ENCODE results near the gene NEGR1.
A peak's percentile ranks its signal among the peaks of the same experiment; 100 is the strongest.

NEGR1 gene

DNA sequence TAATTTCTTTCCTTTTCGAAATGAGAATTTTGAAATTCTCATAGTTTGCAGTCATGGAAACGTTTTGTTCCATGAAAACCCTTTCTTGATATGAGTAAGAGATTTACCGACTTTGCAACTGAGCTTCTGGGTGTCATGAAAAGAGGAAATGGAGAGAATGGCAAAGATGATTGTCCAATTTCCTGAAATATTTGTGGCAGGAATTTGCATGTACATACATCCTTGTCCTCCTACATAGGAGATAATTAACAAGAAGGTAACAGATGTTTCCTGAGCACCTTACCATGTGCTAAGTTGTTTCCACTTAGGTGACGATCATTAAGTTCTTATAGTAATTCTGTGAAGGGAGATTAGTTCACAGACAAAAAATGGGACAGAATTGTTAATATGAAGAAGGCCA lies 170.7 kb downstream of the NEGR1 start:
- DNase-seq: peak; percentile 94

- DNase-seq: peak; percentile 68
Observed at GRCh38 chr1:72109916-72110315, 172.4 kb downstream of the NEGR1 start.

GRCh38 chr1:72105201-72105600 lies 177.1 kb downstream of the NEGR1 start:
- DNase-seq: no peak

DNA sequence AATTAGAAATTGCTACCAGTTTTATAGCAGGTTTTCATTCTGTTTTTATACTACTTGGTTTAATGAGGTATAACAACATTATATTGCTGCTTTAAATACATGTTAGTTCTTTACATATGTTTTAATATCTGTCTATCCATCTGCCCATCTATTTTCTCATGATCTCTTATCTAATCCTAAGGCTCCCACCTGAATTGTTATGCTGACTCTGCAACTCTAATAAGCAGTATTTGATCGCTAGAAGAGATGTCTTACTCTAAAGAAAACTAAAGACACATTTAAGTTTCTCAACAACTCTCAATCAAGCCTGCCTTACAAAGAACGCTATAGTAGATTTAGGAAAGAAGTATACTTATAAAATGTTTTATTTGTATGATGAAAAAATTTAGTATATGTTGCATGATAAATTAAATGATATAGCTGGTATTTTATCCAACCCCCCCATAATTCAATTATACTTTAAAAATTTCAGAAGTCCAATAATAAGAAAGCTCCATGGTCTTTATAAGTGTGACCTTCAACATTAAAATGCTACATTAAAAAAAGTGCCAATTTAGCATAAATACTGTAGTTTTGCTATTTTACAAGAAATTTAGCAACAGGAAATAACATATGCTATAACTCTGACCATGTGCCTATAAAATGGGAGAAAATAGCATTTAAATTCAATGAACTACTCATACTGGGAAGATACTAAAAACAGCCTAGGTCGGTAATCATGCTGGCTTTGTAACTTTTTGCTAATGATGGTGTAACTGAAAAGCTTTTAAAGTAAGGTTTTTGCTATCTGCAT lies 180.3 kb downstream of the NEGR1 start:
- DNase-seq: peak; percentile 3

DNA sequence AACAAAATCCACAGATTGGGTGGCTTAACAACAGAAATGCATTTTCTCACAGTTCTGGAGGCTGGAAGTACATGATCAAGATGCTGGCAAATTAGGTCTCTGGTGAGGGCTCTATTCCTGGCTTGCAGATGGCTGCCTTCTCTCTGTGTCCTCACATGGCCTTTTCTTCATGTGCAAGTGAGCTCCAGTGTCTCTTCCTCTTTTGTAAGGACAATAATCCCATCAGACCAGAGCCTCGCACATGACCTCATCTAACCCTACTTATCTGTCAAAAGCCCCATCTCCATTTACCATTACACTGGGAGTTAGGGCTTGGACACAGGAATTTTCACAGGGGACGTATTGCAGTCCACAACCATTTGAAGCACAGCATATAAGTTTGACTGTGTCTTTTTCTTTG lies 181.6 kb downstream of the NEGR1 start:
- DNase-seq: peak; percentile 95

GRCh38 chr1:72097851-72098570 lies 184.3 kb downstream of the NEGR1 start:
- DNase-seq: no peak

DNA sequence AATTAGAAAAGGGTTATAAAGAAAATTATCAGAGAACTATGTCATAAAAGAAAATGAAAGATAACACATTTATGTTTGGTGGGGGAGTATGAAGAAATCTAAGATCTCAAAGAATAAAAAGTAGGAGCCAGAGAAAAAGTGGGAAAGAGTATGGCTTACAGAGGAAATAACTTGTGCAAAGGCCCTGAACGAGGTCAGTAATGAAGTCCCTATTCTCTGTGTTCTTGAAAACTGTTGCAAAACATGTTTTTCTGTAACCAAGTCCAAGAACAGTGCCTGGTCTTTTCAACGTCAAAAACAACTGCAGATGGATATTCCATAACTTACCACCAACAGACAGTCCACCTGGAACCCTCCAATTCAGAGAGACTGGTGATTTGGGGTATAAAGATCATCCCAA lies 188.1 kb downstream of the NEGR1 start:
- DNase-seq: no peak

DNA sequence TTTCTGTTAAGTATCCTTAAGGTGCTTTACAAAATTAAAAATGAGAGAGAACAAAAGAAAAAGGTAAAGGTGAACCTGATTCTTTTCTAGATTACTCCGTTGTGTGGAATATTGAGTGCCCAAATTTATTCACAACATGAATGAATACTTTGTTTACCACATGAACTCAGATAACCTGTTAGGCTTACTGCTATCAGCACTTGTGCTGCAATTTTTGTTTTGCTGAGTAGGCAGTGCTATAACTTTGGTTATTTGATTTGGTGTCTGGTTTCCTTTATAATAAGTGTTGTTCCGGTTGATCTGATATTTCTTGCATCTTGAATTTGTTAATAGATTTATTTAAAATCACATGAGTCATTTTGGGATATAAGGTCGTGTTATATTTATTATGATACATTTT lies 195.9 kb downstream of the NEGR1 start:
- DNase-seq: no peak

GRCh38 chr1:72075425-72075824 lies 206.9 kb downstream of the NEGR1 start:
- DNase-seq: no peak

- no peak for DNase-seq
Observed at GRCh38 chr1:72066431-72066830, 215.9 kb downstream of the NEGR1 start.

GRCh38 chr1:72064196-72065075 lies 217.9 kb downstream of the NEGR1 start:
- peak; percentile 3 for DNase-seq

- no peak for DNase-seq
Observed at GRCh38 chr1:72063364-72064044, 218.8 kb downstream of the NEGR1 start.

DNA sequence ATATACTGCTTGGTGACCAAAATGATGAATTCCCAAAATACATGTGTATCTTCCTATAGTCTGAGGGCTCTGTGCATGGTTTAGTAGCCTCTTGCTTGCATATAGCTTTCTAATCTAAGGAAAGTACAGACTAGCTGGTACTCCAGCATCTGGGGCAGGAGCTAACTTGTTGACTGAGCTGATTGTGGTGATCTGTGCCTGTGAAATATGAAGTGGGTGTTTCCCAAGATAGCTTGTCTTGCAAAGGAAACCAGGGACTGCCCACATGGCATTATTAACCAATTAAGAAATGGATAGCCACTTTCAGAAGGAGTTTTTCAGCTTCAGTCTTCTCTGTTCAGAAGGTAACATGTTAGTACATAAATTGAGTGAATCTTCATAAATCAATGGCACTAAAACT lies 219.8 kb downstream of the NEGR1 start:
- DNase-seq: no peak

DNA sequence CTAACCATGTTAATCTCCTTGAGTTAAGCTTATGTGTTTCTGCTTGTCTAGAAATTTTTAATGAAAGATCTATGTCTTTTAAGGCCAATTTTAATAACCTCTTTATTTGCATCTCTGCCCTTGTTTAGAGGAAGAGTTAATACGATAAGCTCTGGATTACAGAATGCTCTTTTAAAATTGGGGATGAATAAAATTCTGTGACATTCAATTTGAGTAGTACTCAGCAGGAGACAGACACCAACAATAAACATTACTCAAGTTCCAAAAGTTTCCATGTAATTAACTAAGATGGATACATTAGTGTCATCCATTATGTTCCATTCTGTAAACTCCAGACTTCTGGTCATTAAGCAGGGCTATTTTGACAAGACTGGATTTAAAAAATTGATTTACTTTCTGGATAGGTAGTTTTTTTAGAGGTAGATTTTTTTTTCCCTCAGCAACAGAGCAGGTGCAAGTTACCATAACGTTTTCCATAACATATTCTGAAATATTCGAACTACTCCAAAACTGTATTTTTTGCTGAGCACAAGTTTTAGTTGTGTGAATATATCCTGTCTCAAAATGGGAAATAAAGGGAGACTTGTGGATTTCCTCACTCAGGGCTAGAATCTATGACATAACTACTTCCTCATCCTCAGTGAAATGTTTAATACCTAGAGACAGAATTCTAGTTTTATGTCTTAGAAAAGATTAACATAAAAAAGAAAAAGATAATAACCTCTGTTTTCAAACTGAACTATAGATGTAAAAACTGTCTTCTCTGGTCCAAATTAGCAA lies 221.7 kb downstream of the NEGR1 start:
- no peak for DNase-seq

- no peak for DNase-seq
Observed at GRCh38 chr1:72056516-72056915, 225.8 kb downstream of the NEGR1 start.

- DNase-seq: no peak
Observed at GRCh38 chr1:72051538-72051937, 230.8 kb downstream of the NEGR1 start.

DNA sequence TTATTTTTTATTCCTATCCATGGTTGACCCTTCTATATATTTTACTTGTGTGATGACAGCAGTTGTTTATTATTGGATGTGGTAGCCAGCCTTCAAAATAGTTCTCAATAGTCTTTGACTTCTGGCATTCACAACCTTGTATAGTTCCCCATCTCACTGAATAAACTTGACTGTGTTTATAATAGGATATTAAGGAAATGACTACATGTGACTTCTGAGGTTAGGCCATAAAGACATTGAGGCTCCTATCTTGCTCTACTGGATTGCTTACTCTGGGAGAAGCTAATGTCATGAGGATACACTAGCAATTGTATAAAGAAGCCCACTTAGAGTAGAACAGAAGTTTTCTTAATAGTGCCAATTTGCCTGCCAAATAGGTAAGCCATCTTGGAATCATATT lies 231.8 kb downstream of the NEGR1 start:
- no peak for DNase-seq

DNA sequence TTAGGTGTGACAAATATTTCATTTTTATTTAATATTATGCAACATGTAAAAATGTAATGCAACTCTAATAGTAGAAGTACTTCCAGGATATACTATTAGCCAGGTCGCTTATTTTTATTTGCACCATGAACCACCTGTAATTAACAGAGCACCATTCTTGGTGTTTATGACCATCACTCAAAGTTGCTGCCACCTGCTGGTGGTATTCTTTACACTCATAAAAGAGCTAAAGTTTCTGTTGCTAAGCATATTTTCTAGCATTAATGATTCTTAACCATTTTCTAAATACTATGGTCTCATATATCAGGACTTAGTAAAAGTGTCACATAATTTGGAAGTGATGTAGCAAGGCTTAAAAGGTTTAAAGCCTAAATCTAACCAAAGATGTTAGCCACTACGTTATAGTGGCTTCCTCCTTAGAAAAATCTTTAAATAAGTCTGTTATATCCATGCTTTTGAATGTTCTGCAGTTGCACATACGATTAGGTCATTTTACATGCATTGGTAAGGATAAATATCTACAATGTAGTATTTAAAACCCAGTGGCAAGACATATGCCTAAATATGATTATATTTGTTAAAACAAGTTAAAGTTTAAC lies 244.5 kb downstream of the NEGR1 start:
- peak; percentile 17 for DNase-seq

DNA sequence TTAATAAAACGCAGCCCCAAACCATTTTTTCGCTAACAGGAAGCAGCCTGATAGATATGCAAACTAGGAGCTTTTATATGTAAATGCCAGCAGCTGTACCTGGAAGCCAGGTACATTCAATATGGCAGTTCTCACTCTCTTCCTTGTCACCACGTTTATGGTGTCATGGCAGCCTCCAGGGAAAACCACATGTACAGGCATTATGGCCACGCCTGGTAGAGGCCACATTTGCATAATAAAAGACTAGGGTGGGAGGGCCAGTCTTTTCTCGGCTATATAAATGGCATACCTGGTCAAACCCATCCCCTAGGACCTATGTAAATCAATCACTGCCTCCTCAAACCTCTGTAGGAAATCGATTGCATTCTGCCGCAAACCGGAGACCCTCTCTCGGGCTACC lies 247.5 kb downstream of the NEGR1 start:
- DNase-seq: no peak

GRCh38 chr1:72023063-72023930 lies 259.0 kb downstream of the NEGR1 start:
- DNase-seq: no peak

DNA sequence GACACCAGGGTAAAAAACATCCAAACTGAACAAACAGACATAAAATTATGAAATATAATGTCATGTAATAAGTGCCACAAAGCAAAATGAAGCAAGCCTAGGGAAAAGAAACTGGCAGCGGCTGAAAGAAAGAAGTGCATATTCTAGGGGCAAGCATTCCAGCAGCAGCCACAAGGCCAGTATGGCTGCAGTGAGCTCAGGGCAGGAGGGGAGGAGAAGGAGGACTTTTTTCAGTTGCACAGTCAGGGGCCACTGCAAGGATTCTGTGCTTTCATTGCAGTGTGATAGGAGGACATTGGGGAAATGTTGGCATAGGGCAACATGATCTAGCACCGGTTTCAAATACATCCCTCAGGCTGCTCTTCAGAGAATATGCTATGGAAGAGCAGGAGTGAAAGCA lies 263.8 kb downstream of the NEGR1 start:
- DNase-seq: peak; percentile 2
